ENCODE results near the gene JAK1.

JAK1 gene

GRCh38 chr1:64890699-64891447 is 75.5 kb downstream of the JAK1 start:
- no peaks in the 10 kb centered on the region for H3K36me3 ChIP-seq (ENCODE audit: control insufficient read depth in 1 of 2, insufficient read depth in 2 of 2, low read length in 2 of 2)
- H3K4me1 ChIP-seq (ENCODE audit: control insufficient read depth in 1 of 2, insufficient read depth in 2 of 2, low read length in 2 of 2), result peaks cover 0 to 4% of the 10 kb centered on the region in 2 experiments
- no peak overlapping the region for H4K91ac ChIP-seq (ENCODE audit: low read depth, low read length)
- H3K79me1 ChIP-seq (ENCODE audit: low read length), result peaks cover 2% of the 10 kb centered on the region
- no peak overlapping the region for H2BK12ac ChIP-seq (ENCODE audit: low read length)
- no peak overlapping the region for H2BK5ac ChIP-seq (ENCODE audit: low read depth, low read length, poor library complexity)
- no peak overlapping the region for H3K4ac ChIP-seq (ENCODE audit: low read depth, low read length)
- no peaks in the 10 kb centered on the region for H3K27me3 ChIP-seq (ENCODE audit: insufficient read depth, low read length)
- H2AK5ac ChIP-seq (ENCODE audit: low read length), result no peak overlapping the region
- H3K14ac ChIP-seq (ENCODE audit: low read length), result no peak overlapping the region
- H2AFZ ChIP-seq (ENCODE audit: insufficient read depth, low read length, poor library complexity), result no peak overlapping the region
- WGBS (ENCODE audit: extremely low coverage, insufficient coverage, insufficient read length), result no CpG with 5 or more reads among the region's 10 CpGs
- no peak overlapping the region for H3K27ac ChIP-seq (ENCODE audit: low read depth, low read length)
- no peak overlapping the region for H4K8ac ChIP-seq (ENCODE audit: low read depth, low read length)
- no peak overlapping the region for H3K9ac ChIP-seq (ENCODE audit: low read length)
- H3K4me2 ChIP-seq (ENCODE audit: low read length), result no peak overlapping the region
- H3K4me3 ChIP-seq (ENCODE audit: low read depth, low read length), result no peak overlapping the region
- no peaks in the 10 kb centered on the region for H3K9me3 ChIP-seq (ENCODE audit: insufficient read depth, low read depth, low read length)
- DNase-seq, result no peak
- no peaks in the 10 kb centered on the region for H3K79me2 ChIP-seq (ENCODE audit: control insufficient read depth, insufficient read depth, low read length, poor library complexity)
- H2BK120ac ChIP-seq (ENCODE audit: insufficient read depth, low read length, poor library complexity), result no peak overlapping the region
- H4K12ac ChIP-seq (ENCODE audit: low read depth, low read length), result no peak overlapping the region
- no peak overlapping the region for H3K18ac ChIP-seq (ENCODE audit: low read length)
- H3K23ac ChIP-seq (ENCODE audit: low read length), result no peak overlapping the region

DNA sequence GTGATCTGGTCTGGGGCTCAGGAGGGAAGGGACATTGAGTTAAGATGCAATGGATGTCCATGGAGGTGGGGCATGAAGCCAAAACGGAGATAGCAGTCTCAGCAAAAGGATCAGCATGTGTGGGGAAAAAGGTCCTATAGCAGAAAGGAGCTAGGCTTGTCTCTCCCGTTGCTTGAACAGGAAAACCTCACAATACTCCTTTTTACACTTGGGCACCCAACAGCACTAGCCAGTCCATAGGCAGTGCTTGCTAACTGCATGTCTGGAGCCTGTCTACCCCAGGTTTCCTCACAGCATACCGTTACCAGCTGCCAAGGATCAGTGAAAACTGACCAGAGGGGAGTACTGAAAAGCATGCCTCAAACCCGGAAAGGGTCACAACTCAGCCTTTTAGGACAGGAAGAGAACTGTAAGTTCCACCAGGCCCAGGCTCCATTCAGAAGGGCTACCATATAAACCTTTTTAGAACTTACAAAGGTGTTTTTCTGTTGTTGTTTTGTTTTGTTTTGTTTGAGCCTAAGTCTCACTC is 78.6 kb downstream of the JAK1 start:
- Histone ChIP-seq H4K8ac (ENCODE audit: low read depth, low read length) (no peak overlapping the region), H3K9ac (ENCODE audit: low read length) (no peak overlapping the region), H3K18ac (ENCODE audit: low read length) (peak overlapping the region; percentile 17), H3K79me1 (ENCODE audit: low read length) (peaks cover under 1% of the 10 kb centered on the region), H2AFZ (ENCODE audit: insufficient read depth, low read length, poor library complexity) (no peak overlapping the region), H4K12ac (ENCODE audit: low read depth, low read length) (no peak overlapping the region), H3K4me3 (ENCODE audit: low read depth, low read length) (no peak overlapping the region), H3K4ac (ENCODE audit: low read depth, low read length) (no peak overlapping the region), H3K23ac (ENCODE audit: low read length) (no peak overlapping the region), H3K27ac (ENCODE audit: low read depth, low read length) (no peak overlapping the region), H3K79me2 (ENCODE audit: control insufficient read depth, insufficient read depth, low read length, poor library complexity) (no peaks in the 10 kb centered on the region), H3K36me3 (ENCODE audit: control insufficient read depth in 1 of 2, insufficient read depth in 2 of 2, low read length in 2 of 2) (peaks cover 3 to 4% of the 10 kb centered on the region in 2 experiments), H2BK5ac (ENCODE audit: low read depth, low read length, poor library complexity) (no peak overlapping the region), H3K14ac (ENCODE audit: low read length) (no peak overlapping the region), H2BK120ac (ENCODE audit: insufficient read depth, low read length, poor library complexity) (no peak overlapping the region), H4K91ac (ENCODE audit: low read depth, low read length) (no peak overlapping the region), H3K4me1 (ENCODE audit: control insufficient read depth in 1 of 2, insufficient read depth in 2 of 2, low read length in 2 of 2) (peaks cover 0 to 4% of the 10 kb centered on the region in 2 experiments), H3K9me3 (ENCODE audit: insufficient read depth, low read depth, low read length) (no peaks in the 10 kb centered on the region), H3K27me3 (ENCODE audit: insufficient read depth, low read length) (no peaks in the 10 kb centered on the region), H2BK12ac (ENCODE audit: low read length) (no peak overlapping the region), H3K4me2 (ENCODE audit: low read length) (no peak overlapping the region), H2AK5ac (ENCODE audit: low read length) (no peak overlapping the region)
- no CpG with 5 or more reads among the region's 4 CpGs for WGBS (ENCODE audit: extremely low coverage, insufficient coverage, insufficient read length)
- peak in 1 of 2 donors; percentile 39 for DNase-seq

DNA sequence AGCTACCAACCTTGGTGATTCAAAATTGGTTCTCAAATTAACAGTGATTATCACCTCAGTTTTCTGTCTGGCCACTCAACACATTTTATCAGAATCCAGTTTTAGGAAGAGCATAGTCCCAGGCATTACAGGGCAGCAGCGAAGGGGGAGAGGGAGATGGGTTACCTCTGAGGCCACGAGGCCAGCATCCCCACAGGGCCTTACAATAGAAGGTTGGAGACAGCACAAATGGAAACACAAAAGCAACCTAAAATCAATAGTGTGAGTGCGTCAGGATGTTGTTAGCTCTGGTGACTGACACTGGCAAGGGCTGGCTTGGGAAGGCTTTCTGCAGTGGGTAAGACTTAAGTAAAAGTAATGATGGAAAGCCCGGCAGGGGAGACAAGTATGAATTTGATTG is 79.5 kb downstream of the JAK1 start:
- Histone ChIP-seq H3K4ac (ENCODE audit: low read depth, low read length) (no peak overlapping the region), H3K79me1 (ENCODE audit: low read length) (no peaks in the 10 kb centered on the region), H4K8ac (ENCODE audit: low read depth, low read length) (no peak overlapping the region), H2BK12ac (ENCODE audit: low read length) (no peak overlapping the region), H4K91ac (ENCODE audit: low read depth, low read length) (no peak overlapping the region), H3K4me1 (ENCODE audit: control insufficient read depth in 1 of 2, insufficient read depth in 2 of 2, low read length in 2 of 2) (peaks cover 0 to 4% of the 10 kb centered on the region in 2 experiments), H2AFZ (ENCODE audit: insufficient read depth, low read length, poor library complexity) (no peak overlapping the region), H3K23ac (ENCODE audit: low read length) (no peak overlapping the region), H3K4me2 (ENCODE audit: low read length) (no peak overlapping the region), H3K36me3 (ENCODE audit: control insufficient read depth in 1 of 2, insufficient read depth in 2 of 2, low read length in 2 of 2) (peaks cover 3 to 4% of the 10 kb centered on the region in 2 experiments), H3K4me3 (ENCODE audit: low read depth, low read length) (no peak overlapping the region), H2BK5ac (ENCODE audit: low read depth, low read length, poor library complexity) (no peak overlapping the region), H3K9me3 (ENCODE audit: insufficient read depth, low read depth, low read length) (no peaks in the 10 kb centered on the region), H3K9ac (ENCODE audit: low read length) (no peak overlapping the region), H3K18ac (ENCODE audit: low read length) (peak overlapping the region; percentile 23), H2AK5ac (ENCODE audit: low read length) (no peak overlapping the region), H3K27ac (ENCODE audit: low read depth, low read length) (no peak overlapping the region), H3K27me3 (ENCODE audit: insufficient read depth, low read length) (no peaks in the 10 kb centered on the region), H2BK120ac (ENCODE audit: insufficient read depth, low read length, poor library complexity) (no peak overlapping the region), H3K14ac (ENCODE audit: low read length) (no peak overlapping the region), H3K79me2 (ENCODE audit: control insufficient read depth, insufficient read depth, low read length, poor library complexity) (no peaks in the 10 kb centered on the region), H4K12ac (ENCODE audit: low read depth, low read length) (no peak overlapping the region)
- no peak for DNase-seq
- WGBS (ENCODE audit: extremely low coverage, insufficient coverage, insufficient read length), result no CpG with 5 or more reads among the region's 4 CpGs

GRCh38 chr1:64885648-64886047 is 80.7 kb downstream of the JAK1 start:
- DNase-seq, result no peak

More at GRCh38 chr1:64885648-64886047, 80.7 kb downstream of the JAK1 start:
- H3K79me2 ChIP-seq (ENCODE audit: control insufficient read depth, insufficient read depth, low read length, poor library complexity), result no peaks in the 10 kb centered on the region
- H3K79me1 ChIP-seq (ENCODE audit: low read length), result no peaks in the 10 kb centered on the region
- H3K9me3 ChIP-seq (ENCODE audit: insufficient read depth, low read depth, low read length), result no peaks in the 10 kb centered on the region
- no peak overlapping the region for H3K4me2 ChIP-seq (ENCODE audit: low read length)
- no peak overlapping the region for H3K18ac ChIP-seq (ENCODE audit: low read length)
- peaks cover 0 to 4% of the 10 kb centered on the region in 2 experiments for H3K4me1 ChIP-seq (ENCODE audit: control insufficient read depth in 1 of 2, insufficient read depth in 2 of 2, low read length in 2 of 2)
- no peak overlapping the region for H4K8ac ChIP-seq (ENCODE audit: low read depth, low read length)
- H3K9ac ChIP-seq (ENCODE audit: low read length), result no peak overlapping the region
- no peak overlapping the region for H2AK5ac ChIP-seq (ENCODE audit: low read length)
- no peak overlapping the region for H3K23ac ChIP-seq (ENCODE audit: low read length)
- H3K14ac ChIP-seq (ENCODE audit: low read length), result no peak overlapping the region
- no peak overlapping the region for H4K91ac ChIP-seq (ENCODE audit: low read depth, low read length)
- no CpG with 5 or more reads among the region's 6 CpGs for WGBS (ENCODE audit: extremely low coverage, insufficient coverage, insufficient read length)
- H3K36me3 ChIP-seq (ENCODE audit: control insufficient read depth in 1 of 2, insufficient read depth in 2 of 2, low read length in 2 of 2), result peaks cover 4% of the 10 kb centered on the region in 2 experiments
- H3K27ac ChIP-seq (ENCODE audit: low read depth, low read length), result no peak overlapping the region
- no peak overlapping the region for H2BK5ac ChIP-seq (ENCODE audit: low read depth, low read length, poor library complexity)
- H2BK12ac ChIP-seq (ENCODE audit: low read length), result no peak overlapping the region
- H2AFZ ChIP-seq (ENCODE audit: insufficient read depth, low read length, poor library complexity), result no peak overlapping the region
- no peak overlapping the region for H4K12ac ChIP-seq (ENCODE audit: low read depth, low read length)
- H3K4ac ChIP-seq (ENCODE audit: low read depth, low read length), result no peak overlapping the region
- H3K27me3 ChIP-seq (ENCODE audit: insufficient read depth, low read length), result no peaks in the 10 kb centered on the region
- H2BK120ac ChIP-seq (ENCODE audit: insufficient read depth, low read length, poor library complexity), result no peak overlapping the region
- H3K4me3 ChIP-seq (ENCODE audit: low read depth, low read length), result no peak overlapping the region

All from trophoblast cell (in vitro differentiated cells and primary cell).